NOMO-1 treated with DMSO at 0.1 percent for 48 hours (cell line): ENCODE data around the gene NACC1.
A peak's percentile ranks its signal among the peaks of the same experiment; 100 is the strongest.

Experiments
- DNase-seq: peaks from one replicate; lab custom pipeline; 2025; ENCODE audit not compliant: unreplicated experiment; lab: John Stamatoyannopoulos, UW

The NACC1 gene

GRCh38 chr19:13117772-13118423 lies at the start of gene NACC1:
NACC1 (plus strand) TSS chr19:13118264; CDS start chr19:13135208, 16,944 bp downstream.
- peak; percentile 88 for DNase-seq

GRCh38 chr19:13069415-13070359 lies 48.4 kb upstream of the NACC1 start:
- DNase-seq = no peak

GRCh38 chr19:13070425-13071140 lies 47.5 kb upstream of the NACC1 start:
- DNase-seq = no peak

GRCh38 chr19:13071444-13072187 lies 46.4 kb upstream of the NACC1 start:
- DNase-seq = no peak

- no peak for DNase-seq
Observed at GRCh38 chr19:13072188-13072908, 45.7 kb upstream of the NACC1 start.

- no peak for DNase-seq
Observed at GRCh38 chr19:13073263-13073662, 44.8 kb upstream of the NACC1 start.

GRCh38 chr19:13074378-13074777 lies 43.7 kb upstream of the NACC1 start:
- no peak for DNase-seq

- DNase-seq = no peak
Observed at GRCh38 chr19:13076320-13076719, 41.7 kb upstream of the NACC1 start.

- no peak for DNase-seq
Observed at GRCh38 chr19:13076787-13077186, 41.3 kb upstream of the NACC1 start.

- no peak for DNase-seq
Observed at GRCh38 chr19:13077240-13077639, 40.8 kb upstream of the NACC1 start.

- no peak for DNase-seq
Observed at GRCh38 chr19:13078381-13078780, 39.7 kb upstream of the NACC1 start.

GRCh38 chr19:13078897-13079541 lies 39.0 kb upstream of the NACC1 start:
- no peak for DNase-seq

GRCh38 chr19:13079542-13079986 lies 38.5 kb upstream of the NACC1 start:
- DNase-seq = no peak

GRCh38 chr19:13082192-13083007 lies 35.7 kb upstream of the NACC1 start:
- no peak for DNase-seq

GRCh38 chr19:13083008-13083404 lies 35.1 kb upstream of the NACC1 start:
- DNase-seq = no peak

- DNase-seq = no peak
Observed at GRCh38 chr19:13083627-13084026, 34.4 kb upstream of the NACC1 start.

GRCh38 chr19:13085666-13086065 lies 32.4 kb upstream of the NACC1 start:
- no peak for DNase-seq

- no peak for DNase-seq
Observed at GRCh38 chr19:13086341-13086740, 31.7 kb upstream of the NACC1 start.

- no peak for DNase-seq
Observed at GRCh38 chr19:13087295-13087694, 30.8 kb upstream of the NACC1 start.
